Coronary artery (tissue), 2 donors: ENCODE data around the gene ACBD6.
A peak's percentile ranks its signal among the peaks of the same experiment; 100 is the strongest.

ENCODE experiments used
- DNase-seq: peaks from one replicate; pipeline ENCODE4 v3.0.0-alpha.2; 2017; ENCODE audit warnings: low spot score
- H3K27ac ChIP-seq, 2 donors: fragments of 200-600 bp; sonication (generic); one replicate each; pipeline ENCODE4 v1.5.1; 2016 to 2019
- H3K4me3 ChIP-seq: fragments of 200-600 bp; sonication (generic); 2 replicates; pipeline ENCODE4 v1.5.1; 2016; ENCODE audit warnings: mild to moderate bottlenecking, moderate library complexity
- TF ChIP-seq, protein P1 (sequence below): fragments of 200-600 bp; sonication (generic); IDR thresholded peaks from one replicate; pipeline ENCODE4 v1.5.1; 2019; ENCODE audit warnings: antibody characterized with exemption

Gene ACBD6

DNA sequence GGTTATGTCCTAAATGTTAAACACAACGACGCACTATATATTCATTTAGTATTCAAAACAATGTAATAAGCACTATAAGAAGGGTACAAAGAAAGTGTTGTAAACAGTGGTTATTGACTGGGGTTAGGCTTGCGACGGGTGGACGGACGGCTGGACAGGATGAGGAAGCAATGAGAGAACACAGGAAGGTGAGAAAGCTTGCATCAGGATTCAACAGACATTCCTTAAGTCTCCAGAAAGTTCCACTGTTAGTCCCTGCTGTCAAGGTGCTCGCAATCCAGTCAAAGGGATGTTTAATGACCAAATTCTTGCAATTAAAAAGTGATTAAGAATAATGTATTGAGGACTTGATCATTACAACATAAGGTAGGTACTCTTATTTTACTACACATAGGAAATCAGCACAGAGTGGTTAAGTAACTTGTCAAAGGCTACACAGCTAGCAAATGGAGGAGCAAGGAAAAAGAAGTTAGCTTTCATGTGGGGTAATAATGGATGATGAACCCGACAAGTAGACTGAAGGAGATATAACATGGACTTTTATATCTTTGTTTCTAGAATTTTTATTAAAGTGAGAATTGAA, 994 bp upstream of the ACBD6 start:
- H3K4me3 ChIP-seq = peak overlapping the region; percentile 88
- no peak for DNase-seq
- TF ChIP-seq, protein P1, sequence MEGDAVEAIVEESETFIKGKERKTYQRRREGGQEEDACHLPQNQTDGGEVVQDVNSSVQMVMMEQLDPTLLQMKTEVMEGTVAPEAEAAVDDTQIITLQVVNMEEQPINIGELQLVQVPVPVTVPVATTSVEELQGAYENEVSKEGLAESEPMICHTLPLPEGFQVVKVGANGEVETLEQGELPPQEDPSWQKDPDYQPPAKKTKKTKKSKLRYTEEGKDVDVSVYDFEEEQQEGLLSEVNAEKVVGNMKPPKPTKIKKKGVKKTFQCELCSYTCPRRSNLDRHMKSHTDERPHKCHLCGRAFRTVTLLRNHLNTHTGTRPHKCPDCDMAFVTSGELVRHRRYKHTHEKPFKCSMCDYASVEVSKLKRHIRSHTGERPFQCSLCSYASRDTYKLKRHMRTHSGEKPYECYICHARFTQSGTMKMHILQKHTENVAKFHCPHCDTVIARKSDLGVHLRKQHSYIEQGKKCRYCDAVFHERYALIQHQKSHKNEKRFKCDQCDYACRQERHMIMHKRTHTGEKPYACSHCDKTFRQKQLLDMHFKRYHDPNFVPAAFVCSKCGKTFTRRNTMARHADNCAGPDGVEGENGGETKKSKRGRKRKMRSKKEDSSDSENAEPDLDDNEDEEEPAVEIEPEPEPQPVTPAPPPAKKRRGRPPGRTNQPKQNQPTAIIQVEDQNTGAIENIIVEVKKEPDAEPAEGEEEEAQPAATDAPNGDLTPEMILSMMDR = no peak
- H3K27ac ChIP-seq = peak overlapping the region; percentile 82 to 93

DNA sequence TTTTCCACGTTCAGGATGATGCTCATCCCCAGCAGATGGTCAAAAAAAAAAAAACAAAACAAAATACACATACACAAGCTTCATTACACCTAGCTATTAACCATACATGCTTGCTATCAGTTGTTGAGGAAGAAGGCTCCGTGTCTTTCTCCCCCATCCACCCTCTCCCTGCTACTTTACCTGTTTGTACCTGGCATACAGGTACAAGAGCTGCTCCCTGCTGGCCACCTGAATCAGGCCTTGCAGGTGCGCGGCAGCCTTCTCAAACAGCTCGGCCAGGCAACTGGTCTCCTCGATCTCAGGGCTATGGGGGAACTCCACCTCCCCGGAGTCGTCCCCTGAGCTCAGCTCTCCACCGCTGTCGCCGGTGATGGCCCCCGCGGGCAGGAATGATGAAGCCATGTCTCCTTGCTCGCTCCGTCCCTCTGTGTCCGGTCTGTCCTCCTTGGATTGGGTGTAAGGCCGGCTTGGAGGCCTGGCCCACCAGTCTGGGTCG, 464 bp downstream of the ACBD6 start:
- peak; percentile 86 for DNase-seq
- TF ChIP-seq, protein P1 = no peak
- Histone ChIP-seq H3K4me3 (peak overlapping the region; percentile 88), H3K27ac (peak overlapping the region; percentile 82 to 93)

DNA sequence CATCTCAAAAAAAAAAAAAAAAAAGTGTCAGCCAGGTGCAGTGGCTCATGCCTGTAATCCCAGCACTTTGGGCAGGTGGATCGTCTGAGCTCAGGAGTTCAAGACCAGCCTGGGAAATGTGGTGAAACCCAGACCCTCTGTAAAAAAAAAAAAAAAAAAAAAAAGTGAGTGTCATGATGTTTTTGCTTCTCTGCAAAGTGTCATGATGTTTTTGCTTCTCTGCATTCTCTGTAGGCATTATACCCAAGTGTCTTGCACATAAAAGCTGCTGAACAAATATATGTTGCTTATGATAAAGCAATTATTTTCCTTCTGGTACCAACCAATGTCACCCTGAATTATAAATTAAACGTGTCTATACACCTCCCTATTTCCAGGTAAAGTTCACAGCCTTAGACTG, 1.7 kb downstream of the ACBD6 start:
- H3K27ac ChIP-seq = no peak overlapping the region
- TF ChIP-seq, protein P1 = no peak
- no peak overlapping the region for H3K4me3 ChIP-seq
- no peak for DNase-seq

DNA sequence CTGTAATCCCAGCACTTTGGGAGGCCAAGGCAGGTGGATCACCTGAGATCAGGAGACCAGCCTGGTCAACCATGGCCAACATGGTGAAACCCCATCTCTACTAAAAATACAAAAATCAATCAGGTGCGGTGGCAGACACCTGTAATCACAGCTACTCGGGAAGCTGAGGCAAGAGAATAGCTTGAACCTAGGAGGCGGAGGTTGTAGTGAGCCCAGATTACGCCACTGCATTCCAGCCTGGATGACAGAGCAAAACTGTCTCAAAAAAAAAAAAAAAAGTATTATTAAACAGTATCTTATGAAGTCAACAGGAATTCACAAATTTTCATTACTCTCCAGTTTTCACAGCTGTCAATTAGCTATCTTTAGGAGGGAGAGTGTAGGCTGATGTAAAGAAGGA, 3.8 kb downstream of the ACBD6 start:
- H3K27ac ChIP-seq = no peak overlapping the region
- TF ChIP-seq, protein P1 = no peak
- no peak overlapping the region for H3K4me3 ChIP-seq
- DNase-seq = no peak

DNA sequence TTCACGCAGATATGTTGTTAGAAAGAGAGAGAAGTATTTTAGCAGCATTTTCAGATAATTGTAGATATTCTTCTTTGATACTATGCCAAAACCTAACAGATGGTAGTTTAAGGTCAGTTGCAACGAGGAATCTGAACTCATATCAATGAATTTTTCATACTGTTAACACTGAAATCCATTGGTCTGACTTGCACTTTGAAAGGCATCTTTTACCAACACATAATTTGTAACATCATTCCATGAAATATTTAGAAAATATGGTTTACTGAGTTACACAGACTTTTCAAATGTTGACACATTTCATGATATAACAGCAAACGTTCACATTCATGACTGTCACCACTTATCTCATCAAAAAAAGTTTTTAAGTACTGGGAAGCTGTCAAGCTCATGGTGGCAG, 4.6 kb downstream of the ACBD6 start:
- no peak overlapping the region for H3K27ac ChIP-seq
- H3K4me3 ChIP-seq = no peak overlapping the region
- TF ChIP-seq, protein P1 = no peak
- DNase-seq = no peak

DNA sequence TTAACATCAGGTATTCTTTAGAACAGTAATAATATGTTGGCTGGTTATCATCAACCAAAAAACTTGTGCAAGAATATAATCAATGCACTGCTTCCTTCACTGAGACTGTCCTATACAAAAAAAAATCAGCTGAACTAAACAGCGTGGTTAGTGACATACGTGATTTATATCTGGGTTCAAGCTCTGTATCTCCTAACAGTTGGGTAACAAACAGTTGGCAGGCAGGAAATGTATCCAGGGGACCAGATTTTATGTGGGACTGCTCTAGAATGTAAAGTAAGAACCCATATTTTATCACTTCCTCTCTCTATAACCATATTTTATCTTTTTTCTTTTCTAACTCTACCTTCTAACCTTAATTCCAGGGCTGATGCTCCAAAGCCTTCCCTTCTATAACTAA, 8.0 kb downstream of the ACBD6 start:
- TF ChIP-seq, protein P1 = no peak
- H3K4me3 ChIP-seq = no peak overlapping the region
- no peak for DNase-seq
- H3K27ac ChIP-seq = no peak overlapping the region

DNA sequence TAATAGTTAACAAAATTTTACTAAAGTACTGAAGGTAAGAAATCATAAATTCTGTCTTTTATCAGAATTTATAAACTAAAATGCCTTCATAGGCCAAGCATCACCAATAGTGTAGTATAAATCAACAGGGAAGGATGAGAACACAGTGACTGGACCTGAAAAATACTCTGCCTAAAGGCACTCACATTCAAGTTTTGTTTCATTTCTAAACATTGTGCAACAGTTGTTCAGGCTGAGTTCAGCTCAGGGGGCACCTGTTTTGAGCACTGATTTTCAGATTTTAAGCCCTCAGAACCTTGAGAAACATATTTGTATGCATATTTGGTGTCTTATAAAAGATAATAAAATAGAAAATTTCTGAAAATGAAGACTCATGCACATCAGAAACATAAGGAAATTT, 12.4 kb downstream of the ACBD6 start:
- no peak overlapping the region for H3K4me3 ChIP-seq
- TF ChIP-seq, protein P1 = no peak
- no peak for DNase-seq
- H3K27ac ChIP-seq = no peak overlapping the region
